Breast epithelium (tissue), 4 donors: Measurements from ENCODE around the gene CRYM. TPM values are rescaled to one million over a fixed set of nuclear protein-coding genes. Genes with fewer than 3 reads are reported as not detected.

Source experiments
- DNase-seq, 2 donors: peaks; one replicate each; pipeline ENCODE4 v3.0.0-alpha.2; 2019; ENCODE audit warnings: low spot score in 2 of 2
- H3K27ac ChIP-seq, 2 donors: fragments of 200-600 bp; sonication (generic) in 1 of 2; one replicate each; pipeline ENCODE4 v1.5.1; 2016 to 2019; ENCODE audit warnings: mild to moderate bottlenecking in 1 of 2
- H3K27me3 ChIP-seq, 2 donors: fragments of 200-600 bp; sonication (generic) in 1 of 2; one replicate each; pipeline versions ENCODE4 v1.5.1 to v1.6.0; 2017 to 2019; ENCODE audit warnings: control low read depth in 1 of 2, mild to moderate bottlenecking in 1 of 2
- H3K36me3 ChIP-seq: fragments of 200-600 bp; one replicate; pipeline ENCODE4 v1.5.1; 2019
- H3K4me1 ChIP-seq, 2 donors: fragments of 200-600 bp; sonication (generic); one replicate each; pipeline ENCODE4 v1.5.1; 2016 to 2019; ENCODE audit warnings: control low read depth in 1 of 2
- H3K4me3 ChIP-seq, 3 donors: fragments of 200-600 bp; sonication (generic); 1 replicate in 2 of 3; 2 replicates in 1 of 3; pipeline ENCODE4 v1.5.1; 2016 to 2019; ENCODE audit warnings: mild to moderate bottlenecking in 3 of 3, moderate library complexity in 2 of 3
- H3K9me3 ChIP-seq, 2 donors: fragments of 200-600 bp; sonication (generic) in 1 of 2; one replicate each; pipeline ENCODE4 v1.5.1; 2016 to 2019; ENCODE audit warnings: control low read depth in 1 of 2
- POLR2A ChIP-seq: fragments of 450-650 bp; IDR thresholded peaks from one replicate; pipeline ENCODE4 v1.6.1; 2016; ENCODE audit warnings: antibody characterized with exemption, mild to moderate bottlenecking, moderate library complexity
- POLR2AphosphoS5 ChIP-seq, 3 donors: sonication (generic); formaldehyde crosslinking; IDR thresholded peaks; one replicate each; pipeline ENCODE4 v1.6.1; 2017; ENCODE audit warnings: antibody characterized with exemption in 3 of 3
- intact Hi-C: fragments of 100-400 bp; cut with DNase I; formaldehyde crosslinking; loops from one replicate; pipeline ENCODE4 v1.15.1; 2023; ENCODE audit warnings: low total_unique reads
- total RNA-seq, 3 donors: library from RNA; depleted of rRNA; stranded (reverse); fragments of >200 nt; gene quantifications; one replicate each; pipeline ENCODE4 v1.1.0, GENCODE V29; 2016
- TF ChIP-seq, protein P1 (sequence below), 3 donors: fragments of 450-650 bp; IDR thresholded peaks; one replicate each; pipeline ENCODE4 v1.5.1; 2016 to 2017; ENCODE audit warnings: antibody characterized with exemption in 3 of 3, mild to moderate bottlenecking in 3 of 3, moderate library complexity in 3 of 3

Gene CRYM
- total RNA-seq, 3 donors from 2014 or later: 0.98 to 5.0 (median 2.6) TPM

DNA sequence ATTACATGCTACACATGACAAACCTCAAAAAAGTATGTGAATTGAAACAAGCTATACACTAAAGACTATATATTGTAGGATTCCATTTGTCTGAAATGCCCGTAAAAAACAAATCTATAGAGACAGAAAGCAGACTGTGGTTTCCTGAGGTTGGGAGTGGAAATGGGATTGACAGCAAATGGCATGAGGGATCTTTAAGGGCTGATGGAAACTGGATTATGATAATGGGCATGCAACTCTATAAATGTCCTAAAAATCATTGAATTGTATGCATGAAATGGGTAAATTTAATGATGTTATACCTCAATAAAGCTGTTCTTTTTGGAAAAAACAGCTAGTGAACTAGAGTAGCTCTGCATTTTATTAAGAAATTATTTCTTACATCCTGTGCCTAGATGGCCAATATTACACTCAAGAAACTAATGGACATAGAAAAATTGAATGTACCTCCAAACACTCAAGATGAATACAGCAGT, 45.0 kb downstream of the CRYM start:
- H3K27me3 ChIP-seq: no peaks in the 10 kb centered on the region

DNA sequence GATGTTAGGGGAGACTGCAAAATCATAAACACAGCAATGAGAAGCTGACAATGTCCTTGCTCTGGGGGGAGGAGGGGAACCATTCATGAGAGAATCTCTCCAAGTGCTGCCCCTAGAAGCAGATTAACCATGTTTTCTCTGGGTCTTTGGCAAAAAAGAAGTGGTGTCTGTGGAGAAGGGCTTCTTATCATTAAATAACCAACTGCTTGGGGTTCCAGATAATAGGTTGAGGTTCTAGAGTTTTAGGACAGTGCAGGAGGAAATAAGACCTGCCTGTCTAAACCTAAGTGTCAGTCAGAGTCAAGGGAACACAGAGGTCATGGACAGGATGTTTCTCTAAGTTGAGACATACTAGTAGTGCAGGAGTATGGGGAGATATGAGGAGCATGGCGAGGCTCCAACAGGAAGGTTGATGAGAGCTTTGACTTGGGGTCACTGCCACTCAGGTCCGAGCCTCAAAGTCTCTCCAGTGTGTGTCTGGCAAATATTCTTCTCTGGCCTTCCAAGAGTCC, 49.7 kb downstream of the CRYM start:
- H3K4me1 ChIP-seq: no peaks in the 10 kb centered on the region
- TF ChIP-seq, protein P1, sequence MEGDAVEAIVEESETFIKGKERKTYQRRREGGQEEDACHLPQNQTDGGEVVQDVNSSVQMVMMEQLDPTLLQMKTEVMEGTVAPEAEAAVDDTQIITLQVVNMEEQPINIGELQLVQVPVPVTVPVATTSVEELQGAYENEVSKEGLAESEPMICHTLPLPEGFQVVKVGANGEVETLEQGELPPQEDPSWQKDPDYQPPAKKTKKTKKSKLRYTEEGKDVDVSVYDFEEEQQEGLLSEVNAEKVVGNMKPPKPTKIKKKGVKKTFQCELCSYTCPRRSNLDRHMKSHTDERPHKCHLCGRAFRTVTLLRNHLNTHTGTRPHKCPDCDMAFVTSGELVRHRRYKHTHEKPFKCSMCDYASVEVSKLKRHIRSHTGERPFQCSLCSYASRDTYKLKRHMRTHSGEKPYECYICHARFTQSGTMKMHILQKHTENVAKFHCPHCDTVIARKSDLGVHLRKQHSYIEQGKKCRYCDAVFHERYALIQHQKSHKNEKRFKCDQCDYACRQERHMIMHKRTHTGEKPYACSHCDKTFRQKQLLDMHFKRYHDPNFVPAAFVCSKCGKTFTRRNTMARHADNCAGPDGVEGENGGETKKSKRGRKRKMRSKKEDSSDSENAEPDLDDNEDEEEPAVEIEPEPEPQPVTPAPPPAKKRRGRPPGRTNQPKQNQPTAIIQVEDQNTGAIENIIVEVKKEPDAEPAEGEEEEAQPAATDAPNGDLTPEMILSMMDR (IDR thresholded peaks at IDR 0.05): no peak
- no peak for TF ChIP-seq POLR2A
- TF ChIP-seq POLR2AphosphoS5 (IDR thresholded peaks at IDR 0.05): no peak
- H3K4me3 ChIP-seq: no peak overlapping the region
- no peaks in the 10 kb centered on the region for H3K9me3 ChIP-seq
- DNase-seq: no peak
- H3K27me3 ChIP-seq: no peaks in the 10 kb centered on the region
- intact Hi-C loops: no loop called here
- peak overlapping the region in 1 of 2 donors; percentile 7 for H3K27ac ChIP-seq
- no peaks in the 10 kb centered on the region for H3K36me3 ChIP-seq

More for the DNA sequence above, 45.0 kb downstream of the CRYM start:
- H3K4me1 ChIP-seq: no peaks in the 10 kb centered on the region
- no peak for DNase-seq
- intact Hi-C loops: no loop called here
- no peaks in the 10 kb centered on the region for H3K9me3 ChIP-seq
- TF ChIP-seq POLR2A (no peak), POLR2AphosphoS5 (IDR thresholded peaks at IDR 0.05) (no peak)
- TF ChIP-seq, protein P1 (IDR thresholded peaks at IDR 0.05): no peak
- H3K4me3 ChIP-seq: no peak overlapping the region
- no peaks in the 10 kb centered on the region for H3K36me3 ChIP-seq
- H3K27ac ChIP-seq: no peak overlapping the region

DNA sequence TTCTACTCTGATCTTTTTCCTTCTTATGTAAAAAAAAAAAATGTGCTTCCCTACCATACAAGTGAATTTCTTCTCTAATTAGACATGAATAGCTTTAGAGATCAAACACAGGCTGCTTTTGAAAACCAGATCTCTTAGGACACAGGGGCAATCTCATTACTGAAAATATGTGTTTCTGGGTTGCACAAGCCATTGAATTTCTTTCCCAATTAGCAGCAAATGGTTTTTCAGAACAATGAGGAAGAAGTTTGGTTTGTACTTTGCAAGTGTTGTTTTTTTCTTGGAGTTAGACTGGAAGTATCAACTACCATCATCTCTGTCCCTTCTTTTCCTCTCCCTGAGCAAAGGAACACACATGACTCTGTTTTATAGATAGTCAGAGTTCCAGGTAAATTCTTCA, 50.2 kb downstream of the CRYM start:
- H3K27ac ChIP-seq: peak overlapping the region in 1 of 2 donors; percentile 7
- H3K4me1 ChIP-seq: no peaks in the 10 kb centered on the region
- H3K9me3 ChIP-seq: no peaks in the 10 kb centered on the region
- H3K27me3 ChIP-seq: no peaks in the 10 kb centered on the region
- intact Hi-C loops: no loop called here
- no peak for DNase-seq
- no peaks in the 10 kb centered on the region for H3K36me3 ChIP-seq
- H3K4me3 ChIP-seq: no peak overlapping the region
- TF ChIP-seq, protein P1 (IDR thresholded peaks at IDR 0.05): no peak
- TF ChIP-seq POLR2A (no peak), POLR2AphosphoS5 (IDR thresholded peaks at IDR 0.05) (no peak)

DNA sequence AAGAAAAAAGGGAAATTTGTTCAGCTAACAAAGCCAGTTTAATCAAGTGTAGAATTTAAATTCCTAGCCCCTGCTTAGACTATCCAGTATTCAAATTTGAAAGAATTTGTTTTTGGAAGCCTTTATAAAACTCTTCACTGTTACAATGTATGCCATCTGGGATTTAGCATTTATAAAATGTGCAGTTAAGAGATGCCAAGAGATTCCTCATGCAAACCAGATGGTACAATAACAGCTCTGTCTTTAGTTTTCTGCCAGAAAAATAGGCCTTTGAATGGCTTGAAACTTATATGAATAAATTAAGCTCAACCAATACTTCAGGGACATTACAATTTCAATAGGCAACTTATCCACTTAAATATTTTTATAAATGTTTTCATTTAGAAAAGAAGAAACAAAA, 51.3 kb downstream of the CRYM start:
- Histone ChIP-seq H3K36me3 (no peaks in the 10 kb centered on the region), H3K27me3 (no peaks in the 10 kb centered on the region), H3K27ac (no peak overlapping the region), H3K9me3 (no peaks in the 10 kb centered on the region), H3K4me3 (no peak overlapping the region), H3K4me1 (no peaks in the 10 kb centered on the region)
- TF ChIP-seq POLR2AphosphoS5 (IDR thresholded peaks at IDR 0.05) (no peak), POLR2A (no peak)
- TF ChIP-seq, protein P1 (IDR thresholded peaks at IDR 0.05): no peak
- intact Hi-C loops: no loop called here
- DNase-seq: no peak

DNA sequence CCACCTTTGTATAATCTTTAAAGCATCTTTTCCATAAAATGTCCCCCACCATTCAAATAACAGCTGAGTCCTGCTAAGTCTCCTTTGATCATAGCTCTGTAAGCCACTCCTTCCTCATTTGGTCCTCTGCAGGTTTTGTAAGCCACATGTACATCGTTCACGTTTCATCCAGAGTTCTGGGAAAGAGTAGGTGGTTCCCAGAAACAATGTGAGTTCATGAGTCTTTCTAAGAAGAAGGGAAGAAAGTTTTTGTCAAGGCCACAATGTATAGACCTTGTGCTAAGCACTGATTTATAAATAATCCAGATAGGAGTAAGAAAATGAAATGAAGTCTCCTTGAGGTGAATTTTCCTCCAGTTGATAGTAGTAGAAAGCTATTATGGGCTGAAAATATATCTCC, 53.3 kb downstream of the CRYM start:
- Histone ChIP-seq H3K36me3 (no peaks in the 10 kb centered on the region), H3K4me3 (no peak overlapping the region), H3K9me3 (no peaks in the 10 kb centered on the region), H3K4me1 (no peaks in the 10 kb centered on the region), H3K27ac (no peak overlapping the region), H3K27me3 (no peaks in the 10 kb centered on the region)
- intact Hi-C loops: no loop called here
- DNase-seq: no peak
- TF ChIP-seq POLR2A: no peak
- TF ChIP-seq, protein P1 (IDR thresholded peaks at IDR 0.05): no peak
- no peak for TF ChIP-seq POLR2AphosphoS5 (IDR thresholded peaks at IDR 0.05)
